Breast epithelium (tissue), 4 donors: ENCODE data around the gene TBPL2. TPM values are rescaled to one million over a fixed set of nuclear protein-coding genes. Genes with fewer than 3 reads are reported as not detected.

Experiments used
- DNase-seq, 2 donors: peaks; one replicate each; pipeline ENCODE4 v3.0.0-alpha.2; 2019; ENCODE audit warnings: low spot score in 2 of 2
- H3K27ac ChIP-seq, 2 donors: fragments of 200-600 bp; sonication (generic) in 1 of 2; one replicate each; pipeline ENCODE4 v1.5.1; 2016 to 2019; ENCODE audit warnings: mild to moderate bottlenecking in 1 of 2
- H3K27me3 ChIP-seq, 2 donors: fragments of 200-600 bp; sonication (generic) in 1 of 2; one replicate each; pipeline versions ENCODE4 v1.5.1 to v1.6.0; 2017 to 2019; ENCODE audit warnings: control low read depth in 1 of 2, mild to moderate bottlenecking in 1 of 2
- H3K36me3 ChIP-seq: fragments of 200-600 bp; one replicate; pipeline ENCODE4 v1.5.1; 2019
- H3K4me1 ChIP-seq, 2 donors: fragments of 200-600 bp; sonication (generic); one replicate each; pipeline ENCODE4 v1.5.1; 2016 to 2019; ENCODE audit warnings: control low read depth in 1 of 2
- H3K4me3 ChIP-seq, 3 donors: fragments of 200-600 bp; sonication (generic); 1 replicate in 2 of 3; 2 replicates in 1 of 3; pipeline ENCODE4 v1.5.1; 2016 to 2019; ENCODE audit warnings: mild to moderate bottlenecking in 3 of 3, moderate library complexity in 2 of 3
- H3K9me3 ChIP-seq, 2 donors: fragments of 200-600 bp; sonication (generic) in 1 of 2; one replicate each; pipeline ENCODE4 v1.5.1; 2016 to 2019; ENCODE audit warnings: control low read depth in 1 of 2
- POLR2A ChIP-seq: fragments of 450-650 bp; IDR thresholded peaks from one replicate; pipeline ENCODE4 v1.6.1; 2016; ENCODE audit warnings: antibody characterized with exemption, mild to moderate bottlenecking, moderate library complexity
- POLR2AphosphoS5 ChIP-seq, 3 donors: sonication (generic); formaldehyde crosslinking; IDR thresholded peaks; one replicate each; pipeline ENCODE4 v1.6.1; 2017; ENCODE audit warnings: antibody characterized with exemption in 3 of 3
- intact Hi-C: fragments of 100-400 bp; cut with DNase I; formaldehyde crosslinking; loops from one replicate; pipeline ENCODE4 v1.15.1; 2023; ENCODE audit warnings: low total_unique reads
- total RNA-seq, 3 donors: library from RNA; depleted of rRNA; stranded (reverse); fragments of >200 nt; gene quantifications; one replicate each; pipeline ENCODE4 v1.1.0, GENCODE V29; 2016
- TF ChIP-seq, protein P1 (sequence below), 3 donors: fragments of 450-650 bp; IDR thresholded peaks; one replicate each; pipeline ENCODE4 v1.5.1; 2016 to 2017; ENCODE audit warnings: antibody characterized with exemption in 3 of 3, mild to moderate bottlenecking in 3 of 3, moderate library complexity in 3 of 3

TBPL2 gene
- total RNA-seq, 3 donors from 2014 or later, result not detected

DNA sequence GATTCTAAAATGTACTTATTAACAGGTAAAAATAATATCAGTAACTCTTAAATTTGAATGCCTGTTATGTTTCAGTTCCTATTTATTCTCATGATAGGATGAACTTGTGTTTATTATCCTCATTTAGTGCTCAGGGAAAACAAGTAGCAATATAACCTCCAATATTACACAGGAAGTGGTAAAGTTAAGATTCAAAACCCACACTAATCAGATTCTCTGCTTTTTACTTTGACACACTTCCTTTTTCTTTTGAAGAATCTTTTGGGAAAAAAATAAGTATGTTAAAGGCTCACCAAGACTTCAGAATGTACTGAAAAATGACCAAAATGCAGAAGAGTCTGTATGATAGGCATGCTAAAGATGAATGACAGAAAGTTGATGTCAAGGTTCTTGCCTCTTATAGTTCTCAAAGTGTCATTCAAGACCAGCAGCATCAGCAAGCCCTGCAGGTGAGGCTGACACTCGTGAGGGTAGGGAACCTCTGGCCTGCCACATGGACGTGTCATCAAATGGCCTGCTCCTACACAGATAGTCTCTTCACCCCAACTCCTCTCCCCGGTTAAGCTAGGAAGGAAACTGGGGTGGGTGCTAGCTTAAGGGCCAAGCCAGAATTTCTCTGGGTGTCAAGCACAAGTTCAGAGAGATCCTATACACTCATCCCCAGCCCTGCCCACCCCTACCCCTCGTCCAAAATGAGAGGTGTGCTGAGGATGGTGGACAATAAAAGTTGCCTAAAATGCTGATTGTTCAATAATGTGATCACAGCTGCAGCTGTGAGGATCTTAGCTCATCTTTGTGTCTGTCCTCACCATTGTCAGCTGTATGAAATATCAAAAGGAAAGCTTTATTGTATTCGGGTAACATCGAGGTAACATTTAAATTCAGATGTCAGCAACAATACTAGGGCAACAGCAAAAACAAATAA is 6.3 kb downstream of the TBPL2 start:
- Histone ChIP-seq H3K27ac (no peak overlapping the region), H3K27me3 (no peaks in the 10 kb centered on the region), H3K36me3 (no peaks in the 10 kb centered on the region), H3K9me3 (no peaks in the 10 kb centered on the region), H3K4me3 (no peak overlapping the region), H3K4me1 (no peaks in the 10 kb centered on the region)
- TF ChIP-seq, protein P1, sequence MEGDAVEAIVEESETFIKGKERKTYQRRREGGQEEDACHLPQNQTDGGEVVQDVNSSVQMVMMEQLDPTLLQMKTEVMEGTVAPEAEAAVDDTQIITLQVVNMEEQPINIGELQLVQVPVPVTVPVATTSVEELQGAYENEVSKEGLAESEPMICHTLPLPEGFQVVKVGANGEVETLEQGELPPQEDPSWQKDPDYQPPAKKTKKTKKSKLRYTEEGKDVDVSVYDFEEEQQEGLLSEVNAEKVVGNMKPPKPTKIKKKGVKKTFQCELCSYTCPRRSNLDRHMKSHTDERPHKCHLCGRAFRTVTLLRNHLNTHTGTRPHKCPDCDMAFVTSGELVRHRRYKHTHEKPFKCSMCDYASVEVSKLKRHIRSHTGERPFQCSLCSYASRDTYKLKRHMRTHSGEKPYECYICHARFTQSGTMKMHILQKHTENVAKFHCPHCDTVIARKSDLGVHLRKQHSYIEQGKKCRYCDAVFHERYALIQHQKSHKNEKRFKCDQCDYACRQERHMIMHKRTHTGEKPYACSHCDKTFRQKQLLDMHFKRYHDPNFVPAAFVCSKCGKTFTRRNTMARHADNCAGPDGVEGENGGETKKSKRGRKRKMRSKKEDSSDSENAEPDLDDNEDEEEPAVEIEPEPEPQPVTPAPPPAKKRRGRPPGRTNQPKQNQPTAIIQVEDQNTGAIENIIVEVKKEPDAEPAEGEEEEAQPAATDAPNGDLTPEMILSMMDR (IDR thresholded peaks at IDR 0.05), result no peak
- TF ChIP-seq POLR2A, result no peak
- no peak for TF ChIP-seq POLR2AphosphoS5 (IDR thresholded peaks at IDR 0.05)
- intact Hi-C loops, result no loop called here
- DNase-seq, result no peak

DNA sequence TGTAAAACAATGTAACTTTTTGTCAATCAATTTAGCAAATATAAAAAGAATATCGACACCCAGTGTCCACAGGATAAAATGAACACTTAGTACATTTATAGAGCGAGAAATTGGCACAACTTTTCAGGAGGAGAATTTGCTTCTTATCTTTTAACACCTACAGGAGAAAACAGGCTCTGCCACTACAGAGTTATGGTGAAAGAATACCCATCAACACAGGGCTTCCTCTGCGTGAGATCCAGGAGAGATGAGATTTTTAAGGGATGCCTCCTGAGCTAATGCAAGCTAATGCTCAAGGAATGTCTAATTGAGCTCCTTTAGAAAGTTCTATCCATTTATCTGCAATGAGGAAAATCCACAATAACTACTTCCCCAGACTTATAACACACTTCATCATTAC is 7.8 kb downstream of the TBPL2 start:
- TF ChIP-seq POLR2A (no peak), POLR2AphosphoS5 (IDR thresholded peaks at IDR 0.05) (no peak)

DNA sequence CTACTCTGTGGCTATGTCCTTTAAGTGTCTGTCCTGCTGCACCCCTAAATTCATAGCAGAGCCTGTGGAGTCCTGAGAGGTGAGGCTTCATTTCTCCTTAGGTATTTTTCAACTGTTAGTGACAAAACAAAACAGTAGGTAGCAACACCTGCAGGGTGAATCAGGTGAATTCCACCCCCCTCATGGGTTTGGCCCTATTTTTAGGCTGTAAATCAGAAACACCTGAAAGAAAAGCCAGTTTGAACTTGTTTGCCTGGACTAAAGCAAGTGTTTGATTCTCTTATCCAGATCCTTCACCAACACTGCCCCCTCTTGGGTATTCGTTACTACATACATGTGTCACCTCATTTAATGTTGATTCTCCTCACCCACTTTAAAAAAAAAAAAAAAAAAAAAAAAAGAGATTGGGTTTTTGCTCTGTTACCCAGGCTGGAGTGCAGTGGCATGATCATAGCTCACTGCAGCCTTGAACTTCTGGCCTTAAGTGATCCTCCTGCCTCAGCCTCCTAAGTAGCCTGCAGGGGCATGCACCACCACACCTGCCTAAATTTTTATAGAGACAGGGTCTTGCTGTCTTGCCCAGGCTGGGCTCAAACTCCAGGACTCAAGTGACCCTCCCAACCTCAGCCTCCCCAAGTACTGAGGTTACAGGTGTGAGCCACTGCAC is 10.3 kb downstream of the TBPL2 start:
- no peak overlapping the region for H3K4me3 ChIP-seq
- intact Hi-C loops, result no loop called here
- TF ChIP-seq, protein P1 (IDR thresholded peaks at IDR 0.05), result peak in 2 of 3 donors; percentile 32 to 52
- no peak for TF ChIP-seq POLR2AphosphoS5 (IDR thresholded peaks at IDR 0.05)
- no peak for TF ChIP-seq POLR2A
- H3K9me3 ChIP-seq, result no peaks in the 10 kb centered on the region
- H3K27ac ChIP-seq, result peak overlapping the region; percentile 32 to 61
- DNase-seq, result no peak
- H3K27me3 ChIP-seq, result no peaks in the 10 kb centered on the region
- no peaks in the 10 kb centered on the region for H3K4me1 ChIP-seq
- H3K36me3 ChIP-seq, result no peaks in the 10 kb centered on the region

More for the DNA sequence above, 7.8 kb downstream of the TBPL2 start:
- H3K4me3 ChIP-seq, result no peak overlapping the region
- no peaks in the 10 kb centered on the region for H3K4me1 ChIP-seq
- H3K36me3 ChIP-seq, result no peaks in the 10 kb centered on the region
- intact Hi-C loops, result no loop called here
- H3K9me3 ChIP-seq, result no peaks in the 10 kb centered on the region
- DNase-seq, result no peak
- no peaks in the 10 kb centered on the region for H3K27me3 ChIP-seq
- no peak overlapping the region for H3K27ac ChIP-seq

DNA sequence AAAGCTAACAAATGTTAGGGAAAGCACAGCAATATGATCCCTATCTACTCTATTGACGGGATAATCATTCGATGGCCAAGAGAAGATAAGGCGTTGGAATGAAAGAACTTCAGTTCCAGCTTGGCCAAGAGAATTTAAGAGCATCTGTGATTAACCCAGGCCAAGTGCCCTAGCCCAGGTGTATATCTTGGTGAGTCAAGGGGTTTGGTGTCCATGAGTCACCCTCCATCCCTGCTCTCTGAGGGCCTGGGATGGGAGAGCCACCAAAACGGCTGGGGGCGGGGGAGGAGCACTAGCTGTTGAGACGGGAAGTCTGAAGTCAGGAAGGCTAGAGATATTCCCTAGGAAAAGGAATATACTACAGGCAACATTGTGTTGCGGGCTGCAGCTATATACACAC is 13.0 kb downstream of the TBPL2 start:
- intact Hi-C loops, result no loop called here
- Histone ChIP-seq H3K36me3 (no peaks in the 10 kb centered on the region), H3K4me1 (no peaks in the 10 kb centered on the region), H3K4me3 (no peak overlapping the region), H3K27me3 (no peaks in the 10 kb centered on the region), H3K27ac (no peak overlapping the region), H3K9me3 (no peaks in the 10 kb centered on the region)
- TF ChIP-seq POLR2A, result no peak
- TF ChIP-seq, protein P1 (IDR thresholded peaks at IDR 0.05), result no peak
- TF ChIP-seq POLR2AphosphoS5 (IDR thresholded peaks at IDR 0.05), result no peak
- DNase-seq, result no peak

GRCh38 chr14:55426891-55427290 is 13.5 kb downstream of the TBPL2 start:
- TF ChIP-seq POLR2A (no peak), POLR2AphosphoS5 (IDR thresholded peaks at IDR 0.05) (no peak)
- TF ChIP-seq, protein P1 (IDR thresholded peaks at IDR 0.05), result no peak
- Histone ChIP-seq H3K4me1 (no peaks in the 10 kb centered on the region), H3K27me3 (no peaks in the 10 kb centered on the region), H3K27ac (no peak overlapping the region), H3K4me3 (no peak overlapping the region), H3K9me3 (no peaks in the 10 kb centered on the region), H3K36me3 (no peaks in the 10 kb centered on the region)
- intact Hi-C loops, result no loop called here
- DNase-seq, result no peak
